GM19193 (cell line): ENCODE measurements around the gene DAGLB.

Experiments
- POLR2A ChIP-seq: IDR thresholded peaks from 4 replicates; pipeline ENCODE4 v1.6.1; 2011; ENCODE audit not compliant: insufficient read depth, insufficient read length; ENCODE audit errors: extremely low read depth

Gene DAGLB

DNA sequence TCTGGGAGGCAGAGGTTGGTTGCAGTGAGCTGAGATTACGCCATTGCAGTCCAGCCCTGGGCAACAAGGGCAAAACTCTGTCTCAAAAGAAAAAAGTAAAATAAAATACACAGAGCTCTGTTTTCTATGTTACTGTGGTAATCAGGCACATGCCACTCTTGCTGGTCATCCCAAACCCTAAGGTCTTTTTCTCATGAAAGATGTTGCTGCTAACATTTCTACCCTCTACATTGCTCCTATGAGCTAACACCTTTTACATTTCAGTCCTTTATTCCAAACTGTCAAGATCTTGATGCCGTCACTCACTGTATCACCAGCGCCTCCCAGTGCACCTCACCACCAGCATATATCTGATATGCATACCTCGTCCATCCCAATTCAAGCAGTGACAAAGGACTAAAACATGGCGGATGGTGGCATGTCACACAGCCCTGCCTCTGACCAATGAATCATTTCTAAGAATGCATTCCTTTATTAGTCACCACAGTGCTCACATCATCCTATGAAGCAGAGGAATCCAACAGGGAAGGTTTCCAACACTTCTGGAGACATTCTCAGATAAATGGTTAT lies 4.3 kb downstream of the DAGLB start:
- no peak for TF ChIP-seq POLR2A

GRCh38 chr7:6442114-6442513 lies 5.6 kb downstream of the DAGLB start:
- no peak for TF ChIP-seq POLR2A

DNA sequence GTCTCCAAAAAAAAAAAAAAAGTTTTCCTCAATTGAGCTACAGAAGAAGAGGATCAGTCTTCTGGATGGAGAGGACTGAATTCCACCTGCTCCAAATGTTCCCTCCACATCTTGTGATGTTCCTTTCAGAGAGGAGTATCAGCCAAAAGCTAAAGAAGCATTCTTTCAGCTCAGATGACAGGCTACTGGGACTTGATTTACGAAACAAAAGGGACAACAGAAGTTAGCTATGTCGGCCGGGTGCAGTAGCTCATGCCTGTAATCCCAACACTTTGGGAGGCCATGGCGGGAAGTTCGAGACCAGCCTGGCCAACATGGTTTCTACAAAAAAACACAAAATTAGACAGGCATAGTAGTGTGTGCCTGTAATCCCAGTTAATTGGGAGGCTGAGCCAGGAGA lies 7.4 kb downstream of the DAGLB start:
- TF ChIP-seq POLR2A: no peak

DNA sequence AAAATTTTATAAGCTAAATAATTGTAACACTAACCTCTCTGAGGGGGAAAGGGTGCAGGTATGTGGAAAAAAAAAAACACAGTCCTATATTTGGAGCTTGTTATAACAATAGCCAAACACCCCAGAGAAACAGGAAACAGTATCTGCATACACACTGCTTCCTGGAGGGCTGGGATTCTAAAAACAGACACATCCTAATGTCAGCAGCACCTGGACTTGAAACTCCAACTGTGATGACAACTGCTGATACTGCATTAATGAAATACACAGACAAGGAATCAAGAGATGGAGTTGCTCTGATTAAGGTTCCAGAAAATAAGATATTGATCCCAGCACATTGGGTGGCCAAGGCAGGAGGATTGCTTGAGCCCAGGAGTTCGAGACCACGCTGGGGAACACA lies 9.3 kb downstream of the DAGLB start:
- TF ChIP-seq POLR2A: no peak

GRCh38 chr7:6437251-6437650 lies 10.5 kb downstream of the DAGLB start:
- TF ChIP-seq POLR2A: no peak

- TF ChIP-seq POLR2A: no peak
Observed at GRCh38 chr7:6436385-6436685, 11.4 kb downstream of the DAGLB start.

- no peak for TF ChIP-seq POLR2A
Observed at GRCh38 chr7:6435486-6436384, 12.0 kb downstream of the DAGLB start.

DNA sequence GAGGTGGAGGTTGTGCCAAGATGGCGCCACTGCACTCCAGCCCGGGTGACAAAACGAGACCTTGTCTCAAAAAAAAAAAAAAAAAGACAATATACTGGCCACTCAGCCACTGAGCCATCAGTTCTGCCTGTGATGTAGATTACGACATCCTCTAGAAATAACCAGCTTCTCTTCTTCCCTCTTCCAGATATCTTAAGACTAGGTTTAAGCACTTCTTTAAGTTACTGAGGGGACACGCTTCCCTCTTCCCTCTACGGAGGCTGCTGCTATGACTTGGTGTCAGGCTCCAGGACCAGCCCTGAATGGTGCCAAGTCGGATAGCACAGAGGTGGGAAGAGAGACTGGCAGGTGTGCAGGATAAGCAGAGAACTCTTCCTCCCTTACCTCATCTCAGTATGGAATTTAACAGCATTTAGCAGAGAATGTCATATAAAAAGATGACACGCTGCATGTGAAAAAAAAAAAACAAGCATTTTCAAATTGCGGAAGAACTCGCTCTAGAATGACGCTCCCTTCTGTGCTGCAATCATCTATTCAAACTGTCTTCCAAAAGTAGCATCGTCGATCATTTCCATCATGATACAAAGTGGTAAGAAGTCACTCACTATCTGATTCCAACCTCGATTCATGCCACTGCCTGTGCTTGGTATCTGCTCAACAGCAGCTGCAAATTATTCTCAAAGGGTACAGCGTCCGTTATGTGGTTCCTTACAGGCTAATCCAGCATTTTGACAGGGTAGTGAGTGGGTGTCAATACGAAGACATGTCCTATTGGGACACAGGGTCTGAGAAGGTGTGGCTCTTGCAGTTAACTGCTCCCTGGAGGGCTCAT lies 13.8 kb downstream of the DAGLB start:
- no peak for TF ChIP-seq POLR2A

GRCh38 chr7:6432781-6433180 lies 15.0 kb downstream of the DAGLB start:
- TF ChIP-seq POLR2A: no peak

DNA sequence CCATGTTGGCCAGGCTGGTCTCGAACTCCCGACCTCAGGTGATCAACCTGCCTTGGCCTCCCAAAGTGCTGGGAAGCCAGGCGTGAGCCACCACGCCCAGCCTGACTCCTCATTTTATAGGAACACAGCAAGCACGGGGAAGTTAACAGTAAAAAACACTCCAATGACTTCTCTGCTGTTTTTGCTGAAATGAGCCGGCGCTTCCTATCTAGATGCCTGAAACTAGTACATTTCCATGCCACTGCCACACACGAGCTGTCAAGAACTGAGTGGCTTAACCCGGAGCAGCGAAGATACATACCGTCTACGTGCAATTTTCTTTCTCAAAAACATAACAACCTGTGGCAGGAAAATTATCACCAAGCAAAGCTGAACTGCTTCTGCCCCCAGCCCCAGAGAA lies 16.8 kb downstream of the DAGLB start:
- no peak for TF ChIP-seq POLR2A

GRCh38 chr7:6430271-6430940 lies 17.3 kb downstream of the DAGLB start:
- TF ChIP-seq POLR2A: no peak

GRCh38 chr7:6425948-6426347 lies 21.8 kb downstream of the DAGLB start:
- TF ChIP-seq POLR2A: no peak

- no peak for TF ChIP-seq POLR2A
Observed at GRCh38 chr7:6423942-6424701, 23.6 kb downstream of the DAGLB start.

DNA sequence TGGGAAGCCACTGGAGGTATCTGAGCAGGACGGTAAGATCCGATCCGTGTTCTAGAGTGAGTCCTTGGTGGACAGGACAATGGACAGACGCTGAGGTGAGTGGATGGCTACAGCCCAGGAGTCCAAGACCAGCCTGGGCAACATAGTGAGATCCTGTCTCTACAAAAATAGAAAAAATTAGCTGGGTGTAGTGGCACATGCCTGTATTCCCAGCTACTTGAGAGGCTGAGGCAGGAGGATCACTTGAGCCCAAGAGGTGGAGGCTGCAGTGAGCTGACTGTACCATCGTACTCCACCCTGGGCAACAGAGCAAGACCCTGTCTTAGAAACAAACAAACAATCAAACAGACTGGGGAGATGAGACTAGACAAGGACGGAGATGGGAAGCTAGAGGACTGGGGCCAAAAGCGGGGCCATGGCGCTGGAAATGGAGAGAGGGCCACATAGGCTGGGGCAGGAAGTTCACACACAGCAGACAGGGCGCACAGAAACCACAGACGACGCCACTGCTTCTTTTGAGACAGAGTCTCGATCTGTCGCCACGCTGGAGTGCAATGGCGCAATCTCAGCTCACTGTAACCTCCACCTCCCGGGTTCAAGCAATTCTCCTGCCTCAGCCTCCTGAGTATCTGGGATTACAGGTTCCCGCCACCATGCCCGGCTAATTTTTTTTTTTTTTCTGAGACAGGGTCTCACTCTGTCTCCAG lies 24.7 kb downstream of the DAGLB start:
- TF ChIP-seq POLR2A: no peak
